Thyroid gland (tissue), 4 donors: ENCODE measurements around the gene NIM1K. TPM values are rescaled to one million over a fixed set of nuclear protein-coding genes. Genes with fewer than 3 reads are reported as not detected.

ENCODE experiments used
- DNase-seq, 2 donors: peaks; one replicate each; pipeline ENCODE4 v3.0.0-alpha.2; 2019
- H3K27ac ChIP-seq, 3 donors: fragments of 200-600 bp; sonication (generic); 1 replicate in 2 of 3; 2 replicates in 1 of 3; pipeline ENCODE4 v1.5.1; 2016 to 2019; ENCODE audit warnings: mild to moderate bottlenecking in 1 of 3, moderate library complexity in 1 of 3
- H3K27me3 ChIP-seq: fragments of 200-600 bp; sonication (generic); one replicate; pipeline ENCODE4 v1.5.1; 2019
- H3K36me3 ChIP-seq, 2 donors: fragments of 200-600 bp; sonication (generic); one replicate each; pipeline ENCODE4 v1.5.1; 2016 to 2019
- H3K4me1 ChIP-seq, 2 donors: fragments of 200-600 bp; sonication (generic); one replicate each; pipeline ENCODE4 v1.5.1; 2017 to 2019
- H3K4me3 ChIP-seq, 3 donors: fragments of 200-600 bp; sonication (generic); replicated peaks in 1 of 3; 1 replicate in 2 of 3; 2 replicates in 1 of 3; pipeline ENCODE4 v1.5.1; 2016; ENCODE audit warnings: mild to moderate bottlenecking in 1 of 3
- H3K9me3 ChIP-seq: fragments of 200-600 bp; sonication (generic); one replicate; pipeline ENCODE4 v1.5.1; 2017
- CTCF ChIP-seq, 6 experiments: fragments of 200-600 bp in 3 of 6; fragments of 450-650 bp in 3 of 6; sonication (generic) in 3 of 6; IDR thresholded peaks; one replicate each; pipeline ENCODE4 v1.5.1; 2016 to 2019; ENCODE audit warnings: antibody characterized with exemption in 6 of 6, mild to moderate bottlenecking in 2 of 6, inconsistent platforms in 1 of 6, moderate library complexity in 1 of 6
- POLR2A ChIP-seq, 2 donors: fragments of 450-650 bp; IDR thresholded peaks; one replicate each; pipeline ENCODE4 v1.6.1; 2017; ENCODE audit warnings: antibody characterized with exemption in 2 of 2, mild to moderate bottlenecking in 2 of 2, moderate library complexity in 1 of 2
- WGBS, 2 donors: methylation state at CpG; one replicate each; pipeline ENCODE4 v1.1.5; 2017; 5-methylcytosine and 5-hydroxymethylcytosine counted together
- intact Hi-C: fragments of 100-400 bp; cut with DNase I; formaldehyde crosslinking; loops from one replicate; pipeline ENCODE4 v1.15.1; 2023
- total RNA-seq, 4 donors: library from RNA; depleted of rRNA; stranded (reverse); fragments of >200 nt; gene quantifications; one replicate each; pipeline ENCODE4 v1.2.3, GENCODE V29; 2016

Gene NIM1K
- total RNA-seq, 4 donors from 2014 or later, result 0.40 to 2.1 (median 0.58) TPM

GRCh38 chr5:43286623-43287022 is 94.6 kb downstream of the NIM1K start:
- Histone ChIP-seq H3K27ac (no peak overlapping the region), H3K4me3 (no peak overlapping the region), H3K36me3 (peaks cover 0 to 6% of the 10 kb centered on the region in 2 donors), H3K27me3 (no peaks in the 10 kb centered on the region), H3K9me3 (no peaks in the 10 kb centered on the region), H3K4me1 (peaks cover 0 to 4% of the 10 kb centered on the region in 2 donors)
- intact Hi-C loops, result no loop called here
- no peak for TF ChIP-seq CTCF (IDR thresholded peaks at IDR 0.05)
- no peak for TF ChIP-seq POLR2A (IDR thresholded peaks at IDR 0.05)
- DNase-seq, result no peak

GRCh38 chr5:43287493-43287892 is 95.5 kb downstream of the NIM1K start:
- no peak overlapping the region for H3K4me3 ChIP-seq
- intact Hi-C loops, result no loop called here
- WGBS, 2 donors, result 98% methylated on average over 4 of the region's 4 CpGs
- TF ChIP-seq CTCF (IDR thresholded peaks at IDR 0.05) (no peak), POLR2A (IDR thresholded peaks at IDR 0.05) (no peak)
- no peaks in the 10 kb centered on the region for H3K27me3 ChIP-seq
- no peaks in the 10 kb centered on the region for H3K9me3 ChIP-seq
- H3K27ac ChIP-seq, result no peak overlapping the region
- peaks cover 0 to 11% of the 10 kb centered on the region in 2 donors for H3K36me3 ChIP-seq
- no peak for DNase-seq
- H3K4me1 ChIP-seq, result peaks cover 0 to 4% of the 10 kb centered on the region in 2 donors

GRCh38 chr5:43288269-43288831 is 96.3 kb downstream of the NIM1K start:
- Histone ChIP-seq H3K4me1 (peaks cover 0 to 4% of the 10 kb centered on the region in 2 donors), H3K27ac (no peak overlapping the region), H3K27me3 (no peaks in the 10 kb centered on the region), H3K36me3 (peaks cover 0 to 13% of the 10 kb centered on the region in 2 donors), H3K4me3 (no peak overlapping the region), H3K9me3 (no peaks in the 10 kb centered on the region)
- TF ChIP-seq POLR2A (IDR thresholded peaks at IDR 0.05), result no peak
- no peak for TF ChIP-seq CTCF (IDR thresholded peaks at IDR 0.05)
- WGBS, 2 donors, result 91 to 100% methylated on average over 1 of the region's 1 CpG
- DNase-seq, result no peak
- intact Hi-C loops, result no loop called here

- TF ChIP-seq POLR2A (IDR thresholded peaks at IDR 0.05) (no peak), CTCF (IDR thresholded peaks at IDR 0.05) (no peak)
- intact Hi-C loops, result no loop called here
- Histone ChIP-seq H3K36me3 (peaks cover 6 to 18% of the 10 kb centered on the region in 2 donors), H3K4me1 (peaks cover 0 to 10% of the 10 kb centered on the region in 2 donors), H3K27me3 (no peaks in the 10 kb centered on the region), H3K9me3 (no peaks in the 10 kb centered on the region), H3K4me3 (no peak overlapping the region), H3K27ac (no peak overlapping the region)
- WGBS, 2 donors, result 79 to 85% methylated on average over 2 of the region's 2 CpGs
- no peak for DNase-seq
Observed at GRCh38 chr5:43290726-43291125, 98.7 kb downstream of the NIM1K start.

- Histone ChIP-seq H3K36me3 (peaks cover 25 to 30% of the 10 kb centered on the region in 2 donors), H3K4me1 (peaks cover 0 to 10% of the 10 kb centered on the region in 2 donors), H3K27ac (no peak overlapping the region), H3K27me3 (no peaks in the 10 kb centered on the region), H3K9me3 (no peaks in the 10 kb centered on the region), H3K4me3 (no peak overlapping the region)
- TF ChIP-seq CTCF (IDR thresholded peaks at IDR 0.05) (no peak), POLR2A (IDR thresholded peaks at IDR 0.05) (no peak)
- intact Hi-C loops, result no loop called here
- DNase-seq, result no peak
Observed at GRCh38 chr5:43294226-43294625, 102.2 kb downstream of the NIM1K start.
